ENCODE measurements around the gene AFF3.

GRCh38 chr2:99734236-99734635, 408.2 kb downstream of the AFF3 start:
- no peak for TF ChIP-seq CTCF (conservative IDR thresholded peaks at IDR 0.05 in 1 of 2, IDR thresholded peaks at IDR 0.05 in 1 of 2; ENCODE audit: low read depth in 1 of 2, low read length in 2 of 2)
- no peak for TF ChIP-seq EZH2 (IDR thresholded peaks at IDR 0.05; ENCODE audit: low read length, missing control alignments)

Data from fibroblast of lung (primary cell).